IMR-90 (cell line): ENCODE data around the gene PLXNA1. TPM values are rescaled to one million over a fixed set of nuclear protein-coding genes. Genes with fewer than 3 reads are reported as not detected.

Experiments
- ATAC-seq: fragments of 200-7000 bp; cut with Tn5 transposase; 2 replicates; pipeline ENCODE4 v1.9.1; 2020; ENCODE audit warnings: low read depth, mild to moderate bottlenecking, moderate library complexity
- BruUV-seq: library from RNA; stranded (reverse); fragments of 400-500 nt; replicated peaks from 2 replicates; lab custom pipeline; 2021; lab: Mats Ljungman, UMichigan
- CTCF ChIA-PET: fragments of 300-600 bp; formaldehyde crosslinking; extraction: SDS; loops from one replicate; lab custom pipeline; 2021; ENCODE audit warnings: antibody characterized with exemption; lab: Yijun Ruan, JAX
- POLR2A ChIA-PET: fragments of 300-600 bp; sonication (Branson Sonifier 250); formaldehyde crosslinking; loops from one replicate; lab custom pipeline; 2022; ENCODE audit warnings: antibody characterized with exemption; ENCODE audit not compliant: unreplicated experiment; lab: Charles Lee
- DNase-seq: peaks from one replicate; pipeline ENCODE4 v3.0.0; 2013
- H2AFZ ChIP-seq: replicated peaks from 2 replicates; pipeline ENCODE3; 2013; ENCODE audit warnings: low read length, mild to moderate bottlenecking; ENCODE audit not compliant: poor library complexity
- H2AK5ac ChIP-seq: 2 replicates; pipeline ENCODE4 v1.6.1; 2013; ENCODE audit warnings: low read depth, low read length, inconsistent platforms
- H2AK9ac ChIP-seq: replicated peaks from 2 replicates; pipeline ENCODE3; 2013; ENCODE audit warnings: mild to moderate bottlenecking, low read depth, low read length, moderate library complexity; ENCODE audit not compliant: poor library complexity
- H2BK120ac ChIP-seq: 2 replicates; pipeline ENCODE4 v1.6.1; 2013; ENCODE audit warnings: low read depth, low read length, inconsistent platforms
- H2BK15ac ChIP-seq: 3 replicates; pipeline ENCODE4 v1.6.1; 2013; ENCODE audit warnings: low read depth, low read length, inconsistent platforms
- H2BK20ac ChIP-seq: 2 replicates; pipeline ENCODE4 v1.6.1; 2013; ENCODE audit warnings: low read depth, mild to moderate bottlenecking, inconsistent platforms, low read length, moderate library complexity
- H2BK5ac ChIP-seq: 2 replicates; pipeline ENCODE4 v1.6.1; 2013; ENCODE audit warnings: mild to moderate bottlenecking, low read depth, low read length, inconsistent platforms; ENCODE audit not compliant: poor library complexity, severe bottlenecking
- H3K14ac ChIP-seq: replicated peaks from 2 replicates; pipeline ENCODE4 v1.6.1; 2013; ENCODE audit warnings: low read depth, low read length, inconsistent platforms
- H3K18ac ChIP-seq: 2 replicates; pipeline ENCODE4 v1.6.1; 2013; ENCODE audit warnings: low read depth, low read length, control low read depth
- H3K23ac ChIP-seq: 2 replicates; pipeline ENCODE4 v1.6.1; 2013; ENCODE audit warnings: low read depth, low read length, inconsistent platforms
- H3K27ac ChIP-seq: 2 replicates; pipeline ENCODE4 v1.5.1; 2013; ENCODE audit warnings: mild to moderate bottlenecking, control low read depth, low read length; ENCODE audit not compliant: insufficient read depth
- H3K27me3 ChIP-seq: 2 replicates; pipeline ENCODE4 v1.6.1; 2013; ENCODE audit warnings: low read length; ENCODE audit not compliant: control insufficient read depth, insufficient read depth
- H3K36me3 ChIP-seq: 2 replicates; pipeline ENCODE4 v1.6.1; 2013; ENCODE audit warnings: low read length, mixed read lengths; ENCODE audit not compliant: control insufficient read depth, insufficient read depth
- H3K4ac ChIP-seq: 2 replicates; pipeline ENCODE4 v1.6.1; 2013; ENCODE audit warnings: low read depth, low read length, inconsistent platforms
- H3K4me1 ChIP-seq: 2 replicates; pipeline ENCODE4 v1.6.1; 2013; ENCODE audit warnings: low read length, mixed read lengths; ENCODE audit not compliant: control insufficient read depth, insufficient read depth
- H3K4me2 ChIP-seq: 2 replicates; pipeline ENCODE4 v1.6.1; 2013; ENCODE audit warnings: low read depth, mild to moderate bottlenecking, control low read depth, low read length, moderate library complexity
- H3K4me3 ChIP-seq: 2 replicates; pipeline ENCODE4 v1.5.1; 2013; ENCODE audit warnings: low read depth, mild to moderate bottlenecking, control low read depth, low read length, moderate library complexity; ENCODE audit not compliant: insufficient read depth
- H3K56ac ChIP-seq: 2 replicates; pipeline ENCODE4 v1.6.1; 2013; ENCODE audit warnings: low read length, inconsistent platforms; ENCODE audit not compliant: insufficient read depth; ENCODE audit errors: extremely low read depth
- H3K79me1 ChIP-seq, 2 experiments: 2 replicates each; pipeline ENCODE4 v1.6.1; 2013; ENCODE audit warnings: low read length in 2 of 2, inconsistent platforms in 1 of 2, low read depth in 1 of 2
- H3K9ac ChIP-seq: 2 replicates; pipeline ENCODE4 v1.6.1; 2013; ENCODE audit warnings: low read depth, low read length, control low read depth
- H3K9me1 ChIP-seq: 2 replicates; pipeline ENCODE4 v1.6.1; 2013; ENCODE audit warnings: low read length, inconsistent platforms; ENCODE audit not compliant: insufficient read depth
- H3K9me3 ChIP-seq: 2 replicates; pipeline ENCODE4 v1.6.1; 2013; ENCODE audit warnings: low read length; ENCODE audit not compliant: control insufficient read depth, insufficient read depth
- H4K20me1 ChIP-seq: 2 replicates; pipeline ENCODE4 v1.6.1; 2013; ENCODE audit warnings: low read length, inconsistent platforms; ENCODE audit not compliant: insufficient read depth
- H4K5ac ChIP-seq: 2 replicates; pipeline ENCODE4 v1.6.1; 2013; ENCODE audit warnings: mild to moderate bottlenecking, low read depth, low read length, control low read depth
- H4K8ac ChIP-seq, 2 experiments: 2 replicates each; pipeline ENCODE4 v1.6.1; 2013; ENCODE audit warnings: low read depth in 2 of 2, low read length in 2 of 2, control low read depth in 1 of 2, inconsistent platforms in 1 of 2
- H4K91ac ChIP-seq: 2 replicates; pipeline ENCODE4 v1.6.1; 2013; ENCODE audit warnings: low read depth, low read length, inconsistent platforms; ENCODE audit not compliant: insufficient read depth
- BHLHE40 ChIP-seq: fragments of 150-350 bp; IDR thresholded peaks from 2 replicates; pipeline ENCODE4 v1.6.1; 2016; ENCODE audit warnings: mild to moderate bottlenecking, low read depth, low read length
- MAFK ChIP-seq: IDR thresholded peaks from 2 replicates; pipeline ENCODE4 v1.6.1; 2012; ENCODE audit warnings: low read depth, low read length, improper control_type of control experiment
- MAZ ChIP-seq: IDR thresholded peaks from 2 replicates; pipeline ENCODE4 v1.6.1; 2012; ENCODE audit warnings: low read depth, mild to moderate bottlenecking, low read length, improper control_type of control experiment, moderate library complexity, borderline replicate concordance
- RAD21 ChIP-seq: IDR thresholded peaks from 2 replicates; pipeline ENCODE4 v1.6.1; 2012; ENCODE audit warnings: low read length, improper control_type of control experiment
- SMC3 ChIP-seq: fragments of 150-350 bp; IDR thresholded peaks from 2 replicates; pipeline ENCODE4 v1.6.1; 2016; ENCODE audit warnings: low read depth, mild to moderate bottlenecking, antibody characterized with exemption, low read length, moderate library complexity
- WGBS, 2 experiments: methylation state at CpG; one replicate each; pipeline versions ENCODE4 v1.1.5 to v1.1.7; 2013; ENCODE audit warnings: missing lambda C conversion rate in 2 of 2; ENCODE audit not compliant: insufficient read length in 1 of 2; ENCODE audit errors: extremely low coverage in 2 of 2; 5-methylcytosine and 5-hydroxymethylcytosine counted together
- dilution Hi-C: fragments of 300-500 bp; cut with HindIII; formaldehyde crosslinking; loops from one replicate; pipeline ENCODE4 v1.14.3; 2018; ENCODE audit warnings: low sequenced_read_pairs; ENCODE audit not compliant: unreplicated experiment
- in situ Hi-C: fragments of 300-500 bp; cut with MboI; formaldehyde crosslinking; loops from 3 replicates; pipeline ENCODE4 v1.14.3; 2019; ENCODE audit warnings: low sequenced_read_pairs, inconsistent platforms, mixed read lengths
- intact Hi-C: fragments of 100-400 bp; cut with micrococcal nuclease; formaldehyde crosslinking; loops from 2 replicates; pipeline ENCODE4 v1.10.0; 2022
- polyA plus RNA-seq, 3 experiments: library from polyadenylated mRNA; depleted of rRNA; stranded (reverse); fragments of >200 nt; gene quantifications; 2 replicates each; pipeline ENCODE4 v1.2.3, GENCODE V29; 2012; ENCODE audit warnings: low replicate concordance in 1 of 3
- total RNA-seq: library from RNA; depleted of rRNA; stranded (reverse); fragments of >200 nt; gene quantifications from 2 replicates; pipeline ENCODE4 v1.2.3, GENCODE V29; 2012; rRNA removed

Gene PLXNA1
- total and polyA plus RNA-seq, 2 of the 4 experiments (the other 2 are of a cell fraction): 13.6 to 49.4 TPM

GRCh38 chr3:127032296-127032990 lies 49.5 kb downstream of the PLXNA1 start:
- no TSS peak for BruUV-seq
- Histone ChIP-seq H2AFZ (no peak overlapping the region), H3K4ac (no peak overlapping the region), H3K27me3 (no peaks in the 10 kb centered on the region), H3K4me3 (no peak overlapping the region), H3K18ac (no peak overlapping the region), H3K4me1 (no peaks in the 10 kb centered on the region; the same call in 1 of the 2 replicates), H3K56ac (no peak overlapping the region), H3K14ac (no peak overlapping the region), H2BK15ac (no peak overlapping the region), H3K79me1 (no peaks in the 10 kb centered on the region), H2AK5ac (no peak overlapping the region), H2AK9ac (no peak overlapping the region), H3K27ac (no peak overlapping the region), H3K9me3 (no peaks in the 10 kb centered on the region), H2BK5ac (no peak overlapping the region), H3K4me2 (no peak overlapping the region), H3K9me1 (no peaks in the 10 kb centered on the region), H4K8ac (no peak overlapping the region), H3K9ac (no peak overlapping the region), H4K91ac (no peak overlapping the region), H3K36me3 (peaks cover 63% of the 10 kb centered on the region), H2BK20ac (no peak overlapping the region), H2BK120ac (no peak overlapping the region), H3K23ac (no peak overlapping the region), H4K5ac (no peak overlapping the region), H4K20me1 (no peaks in the 10 kb centered on the region; the same call in none of the 2 replicates)
- intact Hi-C loops: no loop called here
- no peak for DNase-seq
- dilution Hi-C loops: no loop called here
- TF ChIP-seq BHLHE40 (no peak), MAZ (no peak), MAFK (no peak), RAD21 (no peak), SMC3 (no peak)
- WGBS, 2 experiments: 96% methylated on average over 8 of the region's 21 CpGs; no CpG with 5 or more reads in 1 of the 2 experiments
- CTCF ChIA-PET: no interaction called here
- ATAC-seq: no peak
- POLR2A ChIA-PET: no interaction called here
- in situ Hi-C loops: no loop called here

Other genes starting within 250 kb of the PLXNA1 start
- not detected in 2 replicates for gene PRR23E, start 210.0 kb downstream of the PLXNA1 start, total RNA-seq
- gene PRR23E, start 210.0 kb downstream of the PLXNA1 start, polyA plus RNA-seq (2012; rRNA removed): not detected in 2 replicates